GM11168 (cell line): ENCODE results near the gene FOXK2.

Experiments used
- in situ Hi-C: fragments of 300-500 bp; cut with MboI; formaldehyde crosslinking; loops from one replicate; pipeline ENCODE4 v1.12.0; 2022; ENCODE audit warnings: low sequenced_read_pairs; ENCODE audit not compliant: unreplicated experiment

The FOXK2 gene

GRCh38 chr17:82630212-82630611, 110.7 kb downstream of the FOXK2 start:
- in situ Hi-C loops, result no loop called here

GRCh38 chr17:82631544-82631943, 112.0 kb downstream of the FOXK2 start:
- in situ Hi-C loops, result no loop called here

- in situ Hi-C loops, result no loop called here
Measured at GRCh38 chr17:82632451-82632850, 112.9 kb downstream of the FOXK2 start.

- in situ Hi-C loops, result no loop called here
Measured at GRCh38 chr17:82633343-82633742, 113.8 kb downstream of the FOXK2 start.

- in situ Hi-C loops, result no loop called here
Measured at GRCh38 chr17:82636626-82637598, 117.4 kb downstream of the FOXK2 start.

GRCh38 chr17:82638183-82638773, 118.7 kb downstream of the FOXK2 start:
- in situ Hi-C loops, result no loop called here

- in situ Hi-C loops, result loop anchor here (5.0 kb wide), 1 partner anchor 103 kb away; no protein-coding TSS in a partner anchor
Measured at GRCh38 chr17:82639628-82640027, 120.1 kb downstream of the FOXK2 start.

GRCh38 chr17:82640036-82640435, 120.5 kb downstream of the FOXK2 start:
- in situ Hi-C loops, result loop anchor here (5.0 kb wide), 1 partner anchor 102 kb away; no protein-coding TSS in a partner anchor

GRCh38 chr17:82642022-82642421, 122.5 kb downstream of the FOXK2 start:
- in situ Hi-C loops, result loop anchor here (5.0 kb wide), 1 partner anchor 100 kb away; no protein-coding TSS in a partner anchor

GRCh38 chr17:82644148-82644547, 124.6 kb downstream of the FOXK2 start:
- in situ Hi-C loops, result loop anchor here (5.0 kb wide), 1 partner anchor 98 kb away; no protein-coding TSS in a partner anchor

- in situ Hi-C loops, result no loop called here
Measured at GRCh38 chr17:82645516-82645915, 126.0 kb downstream of the FOXK2 start.

GRCh38 chr17:82647593-82648164, 128.1 kb downstream of the FOXK2 start:
- in situ Hi-C loops, result no loop called here

- in situ Hi-C loops, result no loop called here
Measured at GRCh38 chr17:82648165-82648668, 128.7 kb downstream of the FOXK2 start, which contains the start of gene WDR45B. Gene WDR45B, minus strand, starts transcription at chr17:82648444. Its CDS starts 104 bp downstream, at chr17:82648340.

GRCh38 chr17:82648742-82649331, 129.3 kb downstream of the FOXK2 start:
- in situ Hi-C loops, result no loop called here

GRCh38 chr17:82649501-82650261, 130.1 kb downstream of the FOXK2 start:
- in situ Hi-C loops, result no loop called here

GRCh38 chr17:82650723-82651122, 131.2 kb downstream of the FOXK2 start:
- in situ Hi-C loops, result no loop called here

GRCh38 chr17:82653651-82654528, 134.4 kb downstream of the FOXK2 start:
- in situ Hi-C loops, result no loop called here
